NB4 (cell line): ENCODE measurements around the gene SFXN1.

Experiments
- DNase-seq: peaks from one replicate; pipeline ENCODE4 v3.0.0; 2010; ENCODE audit warnings: low read depth
- H3K4me3 ChIP-seq: one replicate; pipeline ENCODE4 v1.5.1; 2011; ENCODE audit warnings: mild to moderate bottlenecking, low read depth, low read length, moderate library complexity
- MYC ChIP-seq: IDR thresholded peaks from 2 replicates; pipeline ENCODE4 v1.6.1; 2011; ENCODE audit warnings: low read depth, low read length
- POLR2A ChIP-seq: IDR thresholded peaks from 2 replicates; pipeline ENCODE4 v1.6.1; 2011; ENCODE audit warnings: mild to moderate bottlenecking; ENCODE audit not compliant: insufficient read length; ENCODE audit errors: extremely low read depth
- TF ChIP-seq, protein P1 (sequence below): IDR thresholded peaks from one replicate; pipeline ENCODE4 v1.5.1; 2012; ENCODE audit warnings: low read depth, low read length
- TF ChIP-seq, protein P2 (sequence below): IDR thresholded peaks from 2 replicates; pipeline ENCODE4 v1.6.1; 2011; ENCODE audit warnings: low read depth, low read length

SFXN1 gene

GRCh38 chr5:175569701-175570100, 91.3 kb downstream of the SFXN1 start:
- TF ChIP-seq POLR2A: no peak
- TF ChIP-seq, protein P1, sequence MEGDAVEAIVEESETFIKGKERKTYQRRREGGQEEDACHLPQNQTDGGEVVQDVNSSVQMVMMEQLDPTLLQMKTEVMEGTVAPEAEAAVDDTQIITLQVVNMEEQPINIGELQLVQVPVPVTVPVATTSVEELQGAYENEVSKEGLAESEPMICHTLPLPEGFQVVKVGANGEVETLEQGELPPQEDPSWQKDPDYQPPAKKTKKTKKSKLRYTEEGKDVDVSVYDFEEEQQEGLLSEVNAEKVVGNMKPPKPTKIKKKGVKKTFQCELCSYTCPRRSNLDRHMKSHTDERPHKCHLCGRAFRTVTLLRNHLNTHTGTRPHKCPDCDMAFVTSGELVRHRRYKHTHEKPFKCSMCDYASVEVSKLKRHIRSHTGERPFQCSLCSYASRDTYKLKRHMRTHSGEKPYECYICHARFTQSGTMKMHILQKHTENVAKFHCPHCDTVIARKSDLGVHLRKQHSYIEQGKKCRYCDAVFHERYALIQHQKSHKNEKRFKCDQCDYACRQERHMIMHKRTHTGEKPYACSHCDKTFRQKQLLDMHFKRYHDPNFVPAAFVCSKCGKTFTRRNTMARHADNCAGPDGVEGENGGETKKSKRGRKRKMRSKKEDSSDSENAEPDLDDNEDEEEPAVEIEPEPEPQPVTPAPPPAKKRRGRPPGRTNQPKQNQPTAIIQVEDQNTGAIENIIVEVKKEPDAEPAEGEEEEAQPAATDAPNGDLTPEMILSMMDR: no peak
- TF ChIP-seq, protein P2, sequence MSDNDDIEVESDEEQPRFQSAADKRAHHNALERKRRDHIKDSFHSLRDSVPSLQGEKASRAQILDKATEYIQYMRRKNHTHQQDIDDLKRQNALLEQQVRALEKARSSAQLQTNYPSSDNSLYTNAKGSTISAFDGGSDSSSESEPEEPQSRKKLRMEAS: no peak
- no peak for TF ChIP-seq MYC
- no peak for DNase-seq
- H3K4me3 ChIP-seq: no peak overlapping the region

DNA sequence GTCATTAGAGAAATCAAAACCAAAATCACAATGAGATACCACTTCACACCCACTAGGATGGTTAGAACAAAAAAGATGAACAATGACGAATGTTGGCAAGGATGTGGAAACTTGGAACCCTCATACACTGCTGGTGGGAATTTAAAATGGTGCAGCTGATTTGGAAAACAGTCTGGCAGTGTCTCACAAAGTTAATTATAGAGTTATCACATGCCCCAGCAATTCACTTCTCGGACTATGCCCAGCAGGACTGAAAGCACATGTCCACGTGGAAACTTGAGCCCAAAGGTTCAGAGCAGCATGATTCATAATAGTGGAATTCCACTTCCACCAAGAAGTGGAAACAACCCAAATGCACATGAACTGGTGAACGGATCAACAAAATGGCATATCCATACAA, 94.5 kb downstream of the SFXN1 start:
- no peak for DNase-seq
- TF ChIP-seq MYC (no peak), POLR2A (no peak)
- TF ChIP-seq, protein P2: no peak
- TF ChIP-seq, protein P1: no peak
- H3K4me3 ChIP-seq: no peak overlapping the region

DNA sequence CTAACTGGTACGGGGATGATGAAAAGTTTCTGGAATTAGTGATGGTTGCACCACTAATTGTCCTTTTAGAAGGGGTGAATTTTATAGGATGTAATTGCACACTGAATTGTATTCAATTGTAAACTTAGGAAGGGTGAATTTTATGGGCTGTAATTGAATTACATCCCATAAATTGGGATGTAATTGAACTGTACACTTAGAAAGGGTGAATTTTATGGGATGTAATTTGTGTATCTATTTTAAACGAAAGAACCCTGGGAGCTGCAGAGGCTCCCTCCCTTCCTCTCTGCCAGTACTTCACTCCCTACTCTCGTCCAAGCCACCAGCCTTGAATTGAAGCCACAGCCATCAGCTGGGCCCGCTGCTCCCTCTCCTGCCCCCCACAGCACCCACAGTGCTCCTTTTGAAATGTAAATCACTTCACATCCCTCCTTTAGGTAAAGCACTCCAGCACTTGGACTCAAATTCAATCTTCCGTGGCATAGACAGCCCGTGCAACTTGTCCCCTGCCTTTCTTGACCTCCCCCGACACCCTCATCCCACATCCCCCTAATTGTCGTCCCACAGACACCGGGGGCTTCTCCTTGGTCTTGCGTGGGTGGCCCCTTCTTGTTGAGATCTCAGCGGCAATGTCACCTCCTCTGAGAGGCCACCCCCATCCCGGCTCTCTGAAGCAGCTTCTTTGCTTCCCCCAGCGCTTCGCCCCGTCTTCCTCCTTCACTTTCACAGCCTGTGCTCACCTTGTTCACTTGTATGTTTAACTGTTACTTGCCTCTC, 95.3 kb downstream of the SFXN1 start:
- no peak for TF ChIP-seq MYC
- TF ChIP-seq, protein P2: no peak
- TF ChIP-seq, protein P1: no peak
- TF ChIP-seq POLR2A: no peak
- H3K4me3 ChIP-seq: no peak overlapping the region
- no peak for DNase-seq

DNA sequence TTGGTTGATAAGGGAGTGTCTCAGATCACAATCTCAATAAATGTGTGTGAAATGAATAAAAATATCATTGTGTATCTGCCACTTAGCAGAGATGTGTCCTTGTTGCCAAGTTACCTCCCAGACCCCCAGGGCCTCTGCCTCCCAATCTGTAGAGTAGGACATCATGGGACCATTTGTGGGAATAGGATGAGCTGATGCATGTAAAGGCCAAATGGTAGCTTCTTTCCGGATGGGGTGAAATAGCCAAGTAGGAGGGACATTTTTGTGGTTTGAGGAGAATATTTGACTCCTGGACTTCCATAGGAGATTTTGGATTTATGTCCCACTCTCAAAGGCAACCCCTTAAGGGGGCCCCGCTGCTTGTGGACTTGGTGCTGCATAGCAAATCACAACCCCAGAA, 96.9 kb downstream of the SFXN1 start:
- TF ChIP-seq POLR2A (no peak), MYC (no peak)
- TF ChIP-seq, protein P2: no peak
- TF ChIP-seq, protein P1: no peak
- no peak overlapping the region for H3K4me3 ChIP-seq
- no peak for DNase-seq

DNA sequence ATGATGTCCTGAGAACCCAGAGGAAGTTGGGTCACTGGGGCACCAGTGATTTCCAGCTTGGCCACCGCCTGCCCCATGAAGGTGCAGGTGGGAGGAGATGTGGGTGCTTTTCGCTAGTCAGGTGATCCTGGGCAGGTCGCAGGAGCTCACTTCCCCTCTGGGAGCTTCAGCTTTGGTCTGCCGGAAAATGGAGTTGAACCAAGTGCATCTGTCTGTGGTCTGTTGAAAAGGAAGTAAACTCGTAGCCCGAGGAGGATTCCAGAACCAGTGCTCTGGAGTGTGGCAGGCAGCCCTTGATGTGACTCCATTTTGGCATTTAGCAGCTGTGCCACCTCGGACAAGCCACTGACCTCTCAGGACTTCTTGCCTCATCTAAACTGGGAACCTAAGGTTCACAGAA, 97.7 kb downstream of the SFXN1 start:
- TF ChIP-seq, protein P1: no peak
- no peak for TF ChIP-seq MYC
- TF ChIP-seq, protein P2: no peak
- no peak for TF ChIP-seq POLR2A
- DNase-seq: no peak
- no peak overlapping the region for H3K4me3 ChIP-seq
